Measurements from ENCODE around the gene LCN10.
"Not testable (repeated sequence)": the region's sequence is repeated elsewhere in the genome, so short reads cannot be mapped to it uniquely, and the experiment has no call there.

Gene LCN10

GRCh38 chr9:136714096-136714892, 28.4 kb downstream of the LCN10 start:
- Histone ChIP-seq H3K27ac (peak overlapping the region in 10 of 11 experiments; percentile 55 to 91 (median 89); a peak in 20 of 22 replicates), H3K9ac (peak overlapping the region; percentile 55 to 96 (median 91); a peak in 20 of 22 replicates), H3K4me2 (peak overlapping the region; percentile 82 to 100 (median 98))

DNA sequence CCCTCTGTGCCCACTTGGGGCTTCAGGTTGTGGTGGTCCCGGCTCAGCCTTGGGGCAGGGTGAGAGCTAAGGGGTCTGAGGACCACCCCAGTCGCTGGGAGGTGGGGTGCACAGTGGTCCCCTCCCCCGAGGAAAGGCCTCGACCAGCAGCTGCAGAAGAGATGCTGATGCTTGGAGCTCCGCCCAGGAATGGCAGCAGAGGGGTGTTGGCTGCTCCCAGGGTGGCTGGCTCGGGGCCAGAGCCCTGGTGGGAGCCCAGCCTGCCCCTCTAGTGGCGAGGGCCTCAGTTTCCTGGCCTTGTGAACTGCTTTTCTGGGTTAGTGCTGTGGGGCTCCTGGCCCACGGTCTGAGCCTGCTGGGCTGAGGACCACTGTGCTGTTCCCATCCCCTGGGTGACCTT, 29.2 kb downstream of the LCN10 start:
- H3K9me3 ChIP-seq (replicated peaks in 1 of 11): no peaks in the 10 kb centered on the region
- peaks cover 31 to 88% (median 77%) of the 10 kb centered on the region in 10 experiments for H3K4me1 ChIP-seq
- H3K9ac ChIP-seq: peak overlapping the region in 10 of 11 experiments; percentile 70 to 96 (median 92); a peak in 19 of 22 replicates
- H3K4me2 ChIP-seq: peak overlapping the region; percentile 82 to 100 (median 98)
- H3K36me3 ChIP-seq: peaks cover 0 to 33% (median 6%) of the 10 kb centered on the region in 11 experiments; a peak in 9 of 22 replicates
- peaks cover 0 to 15% (median 0%) of the 10 kb centered on the region in 11 experiments; a peak in 2 of 22 replicates for H3K27me3 ChIP-seq
- no peak for TF ChIP-seq Cebpa-rat (IDR thresholded peaks at IDR 0.05)
- peaks cover 0 to 57% (median 14%) of the 10 kb centered on the region in 11 experiments; a peak in 16 of 22 replicates for H4K20me1 ChIP-seq
- peak overlapping the region in 10 of 11 experiments; percentile 55 to 91 (median 89); a peak in 19 of 22 replicates for H3K27ac ChIP-seq
- H3K4me3 ChIP-seq: peak overlapping the region; percentile 50 to 91 (median 76); a peak in 19 of 20 replicates

More at GRCh38 chr9:136714096-136714892, 28.4 kb downstream of the LCN10 start:
- no peak for TF ChIP-seq Cebpa-rat (IDR thresholded peaks at IDR 0.05)
- Histone ChIP-seq H3K4me3 (peak overlapping the region in 9 of 10 experiments; percentile 2 to 91 (median 79); a peak in 17 of 20 replicates), H4K20me1 (peaks cover 1 to 64% (median 21%) of the 10 kb centered on the region in 11 experiments; a peak in 20 of 22 replicates), H3K36me3 (peaks cover 0 to 35% (median 6%) of the 10 kb centered on the region in 11 experiments; a peak in 9 of 22 replicates), H3K9me3 (replicated peaks in 1 of 11) (no peaks in the 10 kb centered on the region), H3K4me1 (peaks cover 39 to 88% (median 77%) of the 10 kb centered on the region in 10 experiments), H3K27me3 (peaks cover 0 to 15% (median 0%) of the 10 kb centered on the region in 11 experiments; a peak in 2 of 22 replicates)

GRCh38 chr9:136712690-136713544, 29.8 kb downstream of the LCN10 start:
- H3K27ac ChIP-seq: peak overlapping the region in 10 of 11 experiments; percentile 55 to 91 (median 89); a peak in 20 of 22 replicates
- peak overlapping the region; percentile 82 to 100 (median 98) for H3K4me2 ChIP-seq
- TF ChIP-seq Cebpa-rat (IDR thresholded peaks at IDR 0.05): no peak
- peak overlapping the region; percentile 50 to 91 (median 76) for H3K4me3 ChIP-seq
- no peaks in the 10 kb centered on the region for H3K9me3 ChIP-seq (replicated peaks in 1 of 11)
- H3K36me3 ChIP-seq: peaks cover 0 to 29% (median 6%) of the 10 kb centered on the region in 11 experiments; a peak in 9 of 22 replicates
- H3K4me1 ChIP-seq: peaks cover 34 to 88% (median 77%) of the 10 kb centered on the region in 10 experiments
- H3K9ac ChIP-seq: peak overlapping the region; percentile 70 to 96 (median 91)
- H4K20me1 ChIP-seq: peaks cover 0 to 50% (median 10%) of the 10 kb centered on the region in 11 experiments; a peak in 12 of 22 replicates
- peaks cover 0 to 15% (median 0%) of the 10 kb centered on the region in 11 experiments; a peak in 2 of 22 replicates for H3K27me3 ChIP-seq

DNA sequence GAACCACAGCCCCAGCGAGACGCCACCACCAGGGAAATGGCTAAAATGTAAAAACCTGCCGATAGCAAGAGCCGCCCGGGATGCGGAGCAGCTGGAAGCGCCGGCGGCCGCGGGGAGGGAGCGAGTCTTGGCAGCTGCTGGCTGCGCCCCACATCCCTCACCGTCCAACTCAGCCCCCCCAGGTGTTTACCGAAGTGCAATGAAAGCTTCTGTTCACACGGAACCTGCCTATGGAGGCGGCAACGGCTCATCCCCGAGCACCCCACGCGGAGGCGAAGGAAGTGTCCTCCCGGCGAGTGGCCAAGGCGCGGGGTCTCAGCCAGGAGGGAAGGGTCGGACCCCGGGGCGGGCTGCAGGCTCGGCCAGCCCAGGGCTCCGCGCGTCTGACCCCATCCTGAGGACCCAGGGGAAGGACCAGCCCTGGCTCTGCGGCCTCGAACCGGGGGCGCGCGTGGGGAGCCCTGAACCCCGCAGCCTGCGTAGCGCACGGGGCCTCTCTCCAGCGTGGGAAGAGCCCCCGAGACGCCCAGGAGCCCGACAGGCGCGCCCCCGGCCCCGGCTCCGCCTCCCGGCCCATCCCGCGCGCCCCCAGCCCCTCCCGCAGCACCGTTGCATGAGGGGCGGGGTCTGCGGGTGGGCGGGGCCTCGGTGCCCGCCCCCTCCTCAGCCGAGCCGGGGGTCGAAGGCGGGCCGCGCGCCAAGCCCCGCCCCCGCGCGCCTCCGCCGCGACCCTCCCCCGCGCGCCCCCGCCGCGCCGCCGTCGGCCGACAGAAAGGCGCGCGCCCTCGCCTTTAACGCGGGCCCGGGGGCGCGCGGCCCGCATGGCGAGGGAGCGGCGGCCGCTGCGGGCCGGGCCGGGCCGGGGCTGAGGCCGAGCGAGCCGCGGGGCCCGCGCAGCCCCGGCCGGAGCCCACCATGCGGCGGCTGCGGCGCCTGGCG, 30.7 kb downstream of the LCN10 start, which contains the start of gene DIPK1B:
Gene DIPK1B, plus strand, starts transcription at position 822 of the 939 bp plus-strand sequence. Its CDS starts 94 bp downstream, at position 916.
- peaks cover 0 to 15% (median 0%) of the 10 kb centered on the region in 11 experiments; a peak in 2 of 22 replicates for H3K27me3 ChIP-seq
- H4K20me1 ChIP-seq: peaks cover 0 to 41% (median 8%) of the 10 kb centered on the region in 11 experiments; a peak in 8 of 22 replicates
- TF ChIP-seq Cebpa-rat (IDR thresholded peaks at IDR 0.05): no peak
- peak within 1 kb of the TSS; percentile 50 to 91 (median 76) for H3K4me3 ChIP-seq
- peak within 1 kb of the TSS; percentile 70 to 96 (median 91) for H3K9ac ChIP-seq
- H3K36me3 ChIP-seq: peaks cover 0 to 24% (median 6%) of the 10 kb centered on the region in 11 experiments; a peak in 9 of 22 replicates
- peak within 1 kb of the TSS; percentile 82 to 100 (median 98) for H3K4me2 ChIP-seq
- no peaks in the 10 kb centered on the region for H3K9me3 ChIP-seq (replicated peaks in 1 of 11)
- peaks cover 39 to 88% (median 77%) of the 10 kb centered on the region in 10 experiments for H3K4me1 ChIP-seq
- peak within 1 kb of the TSS in 10 of 11 experiments; percentile 55 to 91 (median 89); a peak in 20 of 22 replicates for H3K27ac ChIP-seq

- H3K9me3 ChIP-seq (replicated peaks in 1 of 11); H3K27ac ChIP-seq; H3K9ac ChIP-seq: not testable (repeated sequence)
- Histone ChIP-seq H3K27me3 (peaks cover 0 to 15% (median 0%) of the 10 kb centered on the region in 11 experiments; a peak in 2 of 22 replicates), H3K4me3 (peak overlapping the region in 2 of 10 experiments; percentile 50 to 62; a peak in 3 of 20 replicates), H3K4me2 (peak overlapping the region in 10 of 11 experiments; percentile 82 to 100 (median 96); a peak in 19 of 22 replicates), H3K36me3 (peaks cover 0 to 16% (median 6%) of the 10 kb centered on the region in 11 experiments; a peak in 9 of 22 replicates), H3K4me1 (peaks cover 39 to 88% (median 74%) of the 10 kb centered on the region in 10 experiments), H4K20me1 (peaks cover 0 to 33% (median 0%) of the 10 kb centered on the region in 11 experiments; a peak in 7 of 22 replicates)
These were observed 31.5 kb downstream of the LCN10 start for GRCh38 chr9:136711219-136711648.

DNA sequence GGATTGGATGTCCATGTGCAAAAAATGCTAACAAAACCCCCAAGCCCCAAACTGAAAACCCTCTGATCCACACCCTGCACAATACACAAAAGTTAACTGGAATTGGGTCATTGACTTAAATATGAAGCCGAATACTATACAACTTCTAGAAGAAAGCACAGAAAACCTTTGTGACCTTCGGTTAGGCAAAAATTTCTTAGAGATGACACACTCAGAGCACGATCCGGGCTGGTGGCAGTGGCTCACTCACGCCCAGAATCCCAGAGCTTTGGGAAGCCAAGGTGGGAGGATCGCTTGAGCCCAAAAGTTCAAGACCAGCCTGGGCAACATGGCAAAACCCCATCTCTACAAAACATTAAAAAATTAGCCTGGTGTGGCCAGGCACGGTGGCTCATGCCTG, 32.2 kb downstream of the LCN10 start:
- TF ChIP-seq Cebpa-rat (IDR thresholded peaks at IDR 0.05): no peak
- peaks cover 0 to 15% (median 0%) of the 10 kb centered on the region in 11 experiments; a peak in 2 of 22 replicates for H3K27me3 ChIP-seq
- H3K4me3 ChIP-seq: no peak overlapping the region
- peaks cover 0 to 9% (median 0%) of the 10 kb centered on the region in 11 experiments; a peak in 4 of 22 replicates for H3K36me3 ChIP-seq
- H4K20me1 ChIP-seq: peaks cover 0 to 27% (median 0%) of the 10 kb centered on the region in 11 experiments; a peak in 6 of 22 replicates
- H3K27ac ChIP-seq: no peak overlapping the region
- peaks cover 44 to 88% (median 73%) of the 10 kb centered on the region in 10 experiments for H3K4me1 ChIP-seq
- no peak overlapping the region for H3K4me2 ChIP-seq
- no peak overlapping the region for H3K9ac ChIP-seq
- no peaks in the 10 kb centered on the region for H3K9me3 ChIP-seq (replicated peaks in 1 of 11)

All from BLaER1 treated with 17β-estradiol and CSF1 and Interleukin-3, amounts not matched to agents 10 nM and 100 nM (cell line).